ENCODE data around the gene ORC5. TPM values are rescaled to one million over a fixed set of nuclear protein-coding genes. Genes with fewer than 3 reads are reported as not detected.

The ORC5 gene
- total RNA-seq, 1 experiment from 2014 or later = 21.0 TPM

- TF ChIP-seq PREB (CRISPR knock-in tag; IDR thresholded peaks at IDR 0.05; ENCODE audit: borderline replicate concordance) = no peak
- TF ChIP-seq ERG (CRISPR knock-in tag; IDR thresholded peaks at IDR 0.05) = no peak
- no peak for TF ChIP-seq SMAD3 (CRISPR knock-in tag; IDR thresholded peaks at IDR 0.05; ENCODE audit: borderline replicate concordance)
- no peak for TF ChIP-seq ZNF532 (CRISPR knock-in tag; IDR thresholded peaks at IDR 0.05; ENCODE audit: borderline replicate concordance)
- no peak for TF ChIP-seq JUN (CRISPR knock-in tag; IDR thresholded peaks at IDR 0.05)
- no peak for TF ChIP-seq ZSCAN18 (CRISPR knock-in tag; IDR thresholded peaks at IDR 0.05)
- TF ChIP-seq MYBL2 (CRISPR knock-in tag; IDR thresholded peaks at IDR 0.05) = no peak
- no peak for TF ChIP-seq PRRX2 (CRISPR knock-in tag; IDR thresholded peaks at IDR 0.05)
- no peak for TF ChIP-seq NFE2L1 (CRISPR knock-in tag; IDR thresholded peaks at IDR 0.05)
- no peak for TF ChIP-seq MXD4 (CRISPR knock-in tag; IDR thresholded peaks at IDR 0.05; ENCODE audit: borderline replicate concordance)
- TF ChIP-seq ATF3 (CRISPR knock-in tag; conservative IDR thresholded peaks at IDR 0.05) = no peak
- no peak for TF ChIP-seq ZNF416 (CRISPR knock-in tag; IDR thresholded peaks at IDR 0.05)
- no peak for TF ChIP-seq ZNF219 (CRISPR knock-in tag; IDR thresholded peaks at IDR 0.05; ENCODE audit: borderline replicate concordance)
- no peak for TF ChIP-seq TCF7 (CRISPR knock-in tag; IDR thresholded peaks at IDR 0.05; ENCODE audit: low read depth)
- no peak for TF ChIP-seq KAT7 (CRISPR knock-in tag; IDR thresholded peaks at IDR 0.05; ENCODE audit: borderline replicate concordance)
- TF ChIP-seq ZMAT4 (CRISPR knock-in tag; IDR thresholded peaks at IDR 0.05) = no peak
- TF ChIP-seq STAT6 (CRISPR knock-in tag; conservative IDR thresholded peaks at IDR 0.05; ENCODE audit: low read depth) = no peak
- no peak for TF ChIP-seq MLX (CRISPR knock-in tag; IDR thresholded peaks at IDR 0.05)
- H3K27me3 Mint-ChIP-seq (ENCODE audit: low read depth) = no peaks in the 10 kb centered on the region
- no peak overlapping the region for H3K27ac Mint-ChIP-seq
- DNase-seq (ENCODE audit: low spot score) (no peak), ATAC-seq (no peak)
- ChIA-PET CTCF (no interaction called here), POLR2A (no interaction called here)
- H3K4me1 Mint-ChIP-seq = peaks cover 14% of the 10 kb centered on the region
- H3K4me3 Mint-ChIP-seq = no peak overlapping the region
- H3K9me3 Mint-ChIP-seq = peaks cover 23% of the 10 kb centered on the region
- no peaks in the 10 kb centered on the region for H3K36me3 Mint-ChIP-seq
Measured at GRCh38 chr7:104098890-104099289, 108.9 kb downstream of the ORC5 start.

Measured in WTC11 (cell line).